ENCODE results near the gene DDX31.

DDX31 gene

DNA sequence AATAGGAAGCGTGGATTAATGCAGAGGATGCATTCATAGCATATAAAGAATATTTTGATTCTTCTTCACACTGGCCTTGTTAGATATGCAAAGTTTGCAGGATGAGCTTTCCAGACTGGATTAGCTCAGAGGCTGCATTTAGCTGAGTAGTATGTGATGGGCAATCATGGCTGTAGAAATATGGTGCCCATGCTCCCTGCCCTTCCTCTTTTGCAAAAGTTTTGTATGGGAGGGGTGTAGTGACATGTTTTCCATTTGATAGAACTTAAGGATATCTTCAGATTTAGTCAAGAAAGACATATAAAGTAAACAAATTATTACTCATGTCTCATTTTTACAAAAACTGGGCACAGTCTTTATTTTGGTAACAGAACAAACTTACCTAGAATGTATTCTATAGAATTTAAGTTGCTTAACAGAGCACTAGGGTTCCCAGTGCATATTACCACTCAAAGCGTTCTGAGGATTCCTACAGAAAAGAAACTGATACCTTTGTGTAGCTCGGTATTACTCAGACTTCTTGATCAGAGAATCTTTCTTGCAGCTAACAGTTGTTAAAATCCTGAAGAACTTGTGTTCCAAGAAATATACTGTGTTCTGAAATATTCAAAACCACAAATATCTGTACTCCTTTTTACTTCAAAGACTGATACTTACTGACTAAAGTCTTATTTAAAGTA, 10.3 kb upstream of the DDX31 start:
- no peak overlapping the region for H3K27ac ChIP-seq
- TF ChIP-seq, protein P1, sequence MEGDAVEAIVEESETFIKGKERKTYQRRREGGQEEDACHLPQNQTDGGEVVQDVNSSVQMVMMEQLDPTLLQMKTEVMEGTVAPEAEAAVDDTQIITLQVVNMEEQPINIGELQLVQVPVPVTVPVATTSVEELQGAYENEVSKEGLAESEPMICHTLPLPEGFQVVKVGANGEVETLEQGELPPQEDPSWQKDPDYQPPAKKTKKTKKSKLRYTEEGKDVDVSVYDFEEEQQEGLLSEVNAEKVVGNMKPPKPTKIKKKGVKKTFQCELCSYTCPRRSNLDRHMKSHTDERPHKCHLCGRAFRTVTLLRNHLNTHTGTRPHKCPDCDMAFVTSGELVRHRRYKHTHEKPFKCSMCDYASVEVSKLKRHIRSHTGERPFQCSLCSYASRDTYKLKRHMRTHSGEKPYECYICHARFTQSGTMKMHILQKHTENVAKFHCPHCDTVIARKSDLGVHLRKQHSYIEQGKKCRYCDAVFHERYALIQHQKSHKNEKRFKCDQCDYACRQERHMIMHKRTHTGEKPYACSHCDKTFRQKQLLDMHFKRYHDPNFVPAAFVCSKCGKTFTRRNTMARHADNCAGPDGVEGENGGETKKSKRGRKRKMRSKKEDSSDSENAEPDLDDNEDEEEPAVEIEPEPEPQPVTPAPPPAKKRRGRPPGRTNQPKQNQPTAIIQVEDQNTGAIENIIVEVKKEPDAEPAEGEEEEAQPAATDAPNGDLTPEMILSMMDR (conservative IDR thresholded peaks at IDR 0.05; ENCODE audit: low read depth) = no peak
- ChIA-PET POLR2A (ENCODE audit: low non-redundant PET) (no interaction called here), CTCF (no interaction called here)
- DNase-seq (ENCODE audit: low spot score) = no peak

DNA sequence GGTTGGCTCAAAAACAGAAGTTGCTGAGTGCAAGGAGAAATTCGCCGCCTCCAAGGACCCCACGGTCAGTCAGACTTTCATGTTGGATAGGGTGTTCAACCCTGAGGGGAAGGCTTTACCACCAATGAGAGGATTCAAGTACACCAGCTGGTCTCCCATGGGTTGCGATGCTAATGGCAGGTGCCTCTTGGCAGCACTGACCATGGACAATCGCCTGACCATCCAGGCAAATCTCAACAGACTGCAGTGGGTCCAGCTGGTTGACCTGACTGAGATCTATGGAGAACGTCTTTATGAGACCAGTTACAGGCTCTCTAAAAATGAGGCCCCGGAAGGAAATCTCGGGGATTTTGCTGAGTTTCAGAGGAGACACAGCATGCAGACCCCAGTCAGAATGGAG, 8.2 kb upstream of the DDX31 start:
- no peak overlapping the region for H3K27ac ChIP-seq
- ChIA-PET POLR2A (ENCODE audit: low non-redundant PET) (no interaction called here), CTCF (no interaction called here)
- TF ChIP-seq, protein P1 (conservative IDR thresholded peaks at IDR 0.05; ENCODE audit: low read depth) = no peak
- DNase-seq (ENCODE audit: low spot score) = no peak

DNA sequence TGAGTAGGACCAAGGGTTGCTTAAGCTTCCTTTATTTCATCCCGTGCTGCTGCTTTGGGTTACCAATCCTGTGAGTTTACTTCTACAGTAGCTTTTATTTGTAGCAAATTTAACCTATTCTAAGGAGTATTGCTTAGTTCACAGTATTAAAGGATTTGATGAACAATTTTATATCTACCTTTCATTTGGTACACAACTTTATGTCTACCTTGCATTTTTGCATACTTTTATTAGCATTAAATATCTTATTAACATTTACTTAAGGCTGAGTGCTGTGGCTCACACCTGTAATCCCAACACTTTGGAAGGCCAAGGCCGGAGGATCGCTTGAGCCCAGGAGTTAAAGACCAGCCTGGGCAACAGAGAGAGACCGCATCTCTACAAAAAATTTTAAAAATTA, 4.7 kb upstream of the DDX31 start:
- no peak for DNase-seq (ENCODE audit: low spot score)
- POLR2A ChIA-PET (ENCODE audit: low non-redundant PET) = interaction anchor here (0.5 to 0.7 kb wide), 2 partner anchors 48 to 52 kb away, joined by 3 read pairs; no protein-coding TSS in a partner anchor
- no peak overlapping the region for H3K27ac ChIP-seq
- TF ChIP-seq, protein P1 (conservative IDR thresholded peaks at IDR 0.05; ENCODE audit: low read depth) = no peak
- CTCF ChIA-PET = interaction anchor here (1.2 to 1.5 kb wide), 2 partner anchors 8 to 14 kb away, joined by 4 to 5 read pairs; no protein-coding TSS in a partner anchor

DNA sequence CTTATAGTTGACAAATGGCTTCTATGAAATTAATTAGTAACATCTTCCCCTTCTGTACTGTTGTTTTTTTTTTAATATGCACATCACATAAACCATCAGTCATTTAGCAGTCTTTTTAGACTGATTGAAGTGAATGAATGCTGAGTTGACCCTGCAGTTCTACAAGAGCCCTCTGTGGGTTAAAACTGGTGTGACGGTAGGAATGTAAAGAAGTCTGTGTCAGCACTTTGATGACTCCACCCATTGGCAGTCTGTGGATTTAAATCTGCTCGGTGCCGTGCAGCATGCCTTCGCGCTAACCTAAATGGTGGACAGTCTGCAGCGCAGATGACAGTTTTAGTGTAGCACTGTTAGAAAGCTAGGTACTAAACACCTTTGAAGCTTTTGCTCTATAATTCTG, 3.6 kb upstream of the DDX31 start:
- CTCF ChIA-PET = interaction anchor here (0.6 to 1.5 kb wide), 7 partner anchors 9 to 263 kb away, joined by 3 to 5 read pairs (median 4); partner anchors contain the start of gene CFAP77
- no peak overlapping the region for H3K27ac ChIP-seq
- POLR2A ChIA-PET (ENCODE audit: low non-redundant PET) = no interaction called here
- peak; percentile 74 for DNase-seq (ENCODE audit: low spot score)
- TF ChIP-seq, protein P1 (conservative IDR thresholded peaks at IDR 0.05; ENCODE audit: low read depth) = no peak; the same call in 1 of the 2 replicates

DNA sequence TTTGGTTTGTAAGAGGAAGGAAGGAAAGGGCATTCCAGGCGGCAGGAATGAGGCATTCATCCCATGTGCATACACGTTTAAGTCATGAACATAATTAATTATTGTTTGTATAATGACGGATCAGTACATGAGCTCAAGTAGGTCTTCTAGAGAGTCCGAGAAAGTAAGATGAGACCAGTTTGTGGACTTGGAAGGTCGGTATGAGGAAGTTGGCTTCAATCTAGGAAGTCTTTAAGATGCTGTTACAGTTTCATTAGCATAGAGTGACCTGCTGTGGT, 2.6 kb upstream of the DDX31 start:
- ChIA-PET POLR2A (ENCODE audit: low non-redundant PET) (interaction anchor here (0.6 kb wide), 1 partner anchor 299 kb away, joined by 4 read pairs; no protein-coding TSS in a partner anchor), CTCF (interaction anchor here (0.7 to 1.2 kb wide), 3 partner anchors 10 to 262 kb away, joined by 3 to 4 read pairs (median 3); partner anchors contain the start of gene CFAP77)
- TF ChIP-seq, protein P1 (conservative IDR thresholded peaks at IDR 0.05; ENCODE audit: low read depth) = no peak
- H3K27ac ChIP-seq = no peak overlapping the region
- peak; percentile 54 for DNase-seq (ENCODE audit: low spot score)

DNA sequence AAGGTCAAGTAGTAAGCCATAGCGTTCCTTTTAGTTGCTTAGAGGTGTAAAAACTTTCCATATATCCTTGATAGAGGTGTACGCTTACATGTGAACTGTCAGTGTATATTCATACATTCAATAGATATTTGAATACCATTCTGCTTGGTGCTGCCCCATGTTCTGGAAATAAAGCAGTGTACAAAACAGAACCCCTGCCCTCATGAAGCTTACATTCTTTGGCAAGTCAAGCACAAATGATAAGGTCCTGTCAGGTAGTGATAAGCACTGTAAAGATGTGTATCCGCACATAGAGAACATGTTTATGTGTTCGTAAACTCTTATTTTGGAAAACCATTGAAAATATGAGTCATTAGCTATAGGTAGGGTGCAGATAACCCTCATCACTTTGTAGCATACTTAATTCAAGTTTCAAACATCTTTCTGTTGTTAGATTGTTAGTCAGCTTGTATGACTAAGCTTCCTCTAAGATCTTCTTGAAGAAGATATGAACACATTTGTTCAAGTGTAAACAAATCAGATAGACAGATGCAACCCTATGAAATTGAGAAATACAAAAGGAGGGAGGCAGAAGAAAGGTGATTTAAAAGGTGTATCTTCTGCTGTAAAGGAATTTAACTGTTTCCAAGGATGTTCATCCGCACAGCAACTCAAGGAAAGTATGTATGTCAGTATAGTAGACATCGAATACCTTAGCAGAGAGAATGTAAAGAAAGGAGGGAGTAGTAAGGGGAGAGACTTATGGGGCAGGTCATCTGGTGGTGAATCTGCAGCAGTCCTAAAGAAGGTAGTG, 2.0 kb upstream of the DDX31 start:
- H3K27ac ChIP-seq = no peak overlapping the region
- DNase-seq (ENCODE audit: low spot score) = peak; percentile 73
- TF ChIP-seq, protein P1 (conservative IDR thresholded peaks at IDR 0.05; ENCODE audit: low read depth) = no peak
- ChIA-PET CTCF (interaction anchor here (0.5 to 1.0 kb wide), 3 partner anchors 11 to 423 kb away, joined by 3 to 4 read pairs (median 3); no protein-coding TSS in a partner anchor), POLR2A (ENCODE audit: low non-redundant PET) (no interaction called here)
